AG20443 (cell line): ENCODE data around the gene ZNF730.
A peak's percentile ranks its signal among the peaks of the same experiment; 100 is the strongest.
"Not testable (repeated sequence)": the region's sequence is repeated elsewhere in the genome, so short reads cannot be mapped to it uniquely, and the experiment has no call there.

Experiments
- DNase-seq: peaks from one replicate; pipeline ENCODE4 v3.0.0; 2012; ENCODE audit warnings: low spot score, mixed read lengths

The ZNF730 gene

DNA sequence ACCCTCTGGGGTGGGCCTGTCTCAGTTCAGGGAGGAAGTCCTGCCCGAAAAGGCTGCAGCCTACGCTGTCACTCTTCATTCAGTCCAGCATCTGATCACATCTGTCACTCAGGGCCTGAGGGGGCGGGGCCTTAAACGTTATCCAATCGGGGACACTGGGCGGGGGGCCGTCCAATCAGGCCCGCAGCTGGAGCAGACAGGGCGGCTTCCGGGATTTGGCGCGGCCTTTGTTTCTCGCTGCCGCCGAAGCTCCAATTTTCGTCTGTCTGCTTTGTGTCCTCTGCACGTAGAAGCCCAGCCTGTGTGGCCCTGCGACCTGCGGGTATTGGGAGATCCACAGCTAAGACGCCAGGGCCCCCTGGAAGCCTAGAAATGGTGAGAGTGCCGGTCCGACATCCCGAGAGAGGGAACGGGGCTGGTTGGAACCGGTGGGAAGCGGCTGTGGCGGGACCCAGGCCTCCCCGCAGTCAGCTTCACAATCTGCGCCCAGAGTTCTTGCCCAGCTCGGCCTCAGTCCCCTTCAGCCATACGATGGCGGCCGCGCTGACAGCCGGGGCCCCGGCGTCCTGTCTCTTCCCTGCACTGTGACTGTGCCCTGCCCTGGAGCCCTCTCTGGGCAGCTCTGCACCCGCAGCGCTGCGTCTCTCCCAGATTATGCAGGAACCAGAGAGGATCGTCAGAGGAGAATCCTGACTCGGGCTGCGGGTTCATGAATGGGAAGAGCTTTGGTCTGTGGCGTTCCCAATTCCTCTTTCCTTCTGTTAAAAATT, at the start of gene ZNF730:
ZNF730 (plus strand) TSS at position 224 of the 770 bp plus-strand sequence; CDS start at position 373, 149 bp downstream.
- DNase-seq: peak; percentile 64

DNA sequence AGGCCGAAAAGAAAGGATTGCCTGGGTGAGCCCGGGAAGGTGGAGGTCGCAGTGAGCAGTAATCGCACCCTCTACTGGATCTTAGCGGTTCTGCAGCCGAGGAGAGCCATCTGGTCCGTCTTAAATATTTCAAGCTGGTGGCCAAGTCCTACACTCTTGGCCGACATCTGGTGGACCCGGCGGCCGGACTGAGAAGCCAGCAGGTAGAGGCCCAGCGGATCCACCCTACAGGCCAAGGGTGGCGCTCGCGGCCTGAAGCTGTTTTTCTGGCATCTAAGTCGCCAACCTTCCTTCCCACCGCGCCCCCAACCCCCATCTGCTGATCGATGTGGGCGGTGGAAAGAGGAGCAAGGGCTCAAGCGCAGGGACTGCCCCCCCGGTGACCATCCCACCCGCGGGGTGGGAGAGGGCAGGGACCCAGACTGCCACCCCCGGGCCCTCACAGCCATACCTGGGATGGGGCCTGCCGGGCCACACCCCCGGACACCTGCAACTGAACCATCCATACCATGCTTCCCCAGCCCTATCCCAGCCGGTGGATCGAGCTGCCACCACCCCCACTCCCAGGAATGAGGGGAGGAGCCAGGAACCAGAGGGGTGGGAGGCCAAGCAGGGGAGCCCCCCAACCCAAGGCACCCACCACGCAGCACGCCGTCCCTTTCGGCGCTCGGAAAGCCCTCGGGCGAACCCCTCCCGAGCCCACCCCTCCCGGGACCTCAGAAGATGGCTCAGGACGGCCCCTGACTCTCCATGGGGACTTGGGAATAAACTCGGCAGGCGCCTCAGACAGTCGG, 46.3 kb upstream of the ZNF730 start:
- DNase-seq: peak; percentile 42

DNA sequence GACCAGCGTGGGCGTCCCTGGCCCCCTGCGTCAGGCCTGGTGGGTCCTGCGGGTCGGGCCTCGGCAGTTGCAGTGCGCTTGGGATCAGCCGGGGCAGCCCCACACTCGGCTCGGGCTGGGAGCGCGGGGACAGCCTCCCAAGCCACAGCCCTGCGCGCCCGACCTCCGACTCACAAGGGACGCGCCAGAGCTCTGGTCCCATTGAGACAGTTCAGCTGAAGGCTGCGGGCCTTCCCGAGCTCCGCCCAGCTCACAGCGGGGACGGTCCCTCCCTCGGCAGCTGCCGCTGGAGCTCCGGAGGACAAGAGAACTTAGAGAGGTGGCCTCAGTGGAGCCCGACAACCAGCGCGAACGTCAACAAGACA, 45.7 kb upstream of the ZNF730 start:
- peak; percentile 40 for DNase-seq

GRCh38 chr19:23075031-23075733, 41.6 kb upstream of the ZNF730 start:
- peak; percentile 51 for DNase-seq

GRCh38 chr19:23077776-23078175, 39.0 kb upstream of the ZNF730 start:
- DNase-seq: not testable (repeated sequence)

- no peak for DNase-seq
Observed at GRCh38 chr19:23093832-23094231, 23.0 kb upstream of the ZNF730 start.

DNA sequence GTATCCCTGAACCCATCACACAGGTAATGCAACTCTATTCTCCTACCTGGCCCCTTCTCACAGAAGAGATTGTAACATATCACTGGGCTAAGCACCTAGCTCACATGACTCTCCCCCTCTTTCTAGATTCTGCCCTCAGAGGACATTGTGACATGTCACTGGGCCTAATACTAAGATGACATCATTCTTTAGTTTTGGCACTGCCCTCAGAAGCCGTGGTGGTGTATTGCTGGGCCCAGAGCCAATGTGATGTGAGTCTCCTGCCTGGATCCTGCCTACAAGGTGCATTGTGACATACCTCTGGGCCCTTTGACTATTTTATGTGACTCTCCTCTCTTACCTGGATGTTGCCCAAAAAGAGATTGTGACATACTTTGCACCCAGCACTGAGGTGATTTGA, 21.4 kb upstream of the ZNF730 start:
- DNase-seq: no peak

DNA sequence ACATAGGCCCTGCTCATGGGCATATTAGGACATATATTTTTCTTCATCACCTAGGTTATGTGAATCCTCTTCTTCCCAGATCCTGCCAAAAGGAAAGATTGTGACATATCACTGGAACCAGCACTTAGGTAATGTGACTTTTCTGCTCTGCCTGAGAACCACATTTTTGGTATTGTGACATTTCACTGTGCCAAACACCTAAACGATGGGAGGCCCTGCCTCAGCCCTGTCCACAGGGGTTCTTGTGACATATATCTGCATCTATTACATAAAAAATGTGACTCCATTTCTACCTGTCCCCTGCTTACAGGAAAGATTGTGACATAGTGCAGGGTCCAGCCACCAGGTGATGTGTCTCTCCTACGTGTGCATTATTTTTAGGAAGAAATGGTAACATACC, 18.5 kb upstream of the ZNF730 start:
- DNase-seq: no peak

GRCh38 chr19:23098988-23099387, 17.8 kb upstream of the ZNF730 start:
- no peak for DNase-seq

DNA sequence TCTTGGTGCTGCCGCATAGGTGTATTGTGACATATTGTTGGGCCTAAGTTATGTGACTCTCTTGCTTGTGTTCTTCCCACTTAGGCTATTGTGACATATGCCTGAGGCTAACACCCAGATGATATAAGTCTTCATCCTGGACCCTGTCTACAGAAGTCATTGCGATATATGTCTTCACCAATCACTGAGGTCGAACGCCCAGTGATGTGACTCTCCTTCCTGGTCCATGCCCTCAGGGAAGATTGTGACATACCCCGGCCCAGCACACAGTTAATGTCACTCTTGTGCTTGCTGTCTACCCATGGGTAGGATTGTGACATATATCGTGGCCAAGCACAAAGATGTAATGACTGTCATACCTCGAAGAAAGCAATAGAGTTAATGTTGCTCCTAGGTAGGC, 16.9 kb upstream of the ZNF730 start:
- DNase-seq: no peak

- DNase-seq: no peak
Observed at GRCh38 chr19:23101241-23101640, 15.6 kb upstream of the ZNF730 start.

DNA sequence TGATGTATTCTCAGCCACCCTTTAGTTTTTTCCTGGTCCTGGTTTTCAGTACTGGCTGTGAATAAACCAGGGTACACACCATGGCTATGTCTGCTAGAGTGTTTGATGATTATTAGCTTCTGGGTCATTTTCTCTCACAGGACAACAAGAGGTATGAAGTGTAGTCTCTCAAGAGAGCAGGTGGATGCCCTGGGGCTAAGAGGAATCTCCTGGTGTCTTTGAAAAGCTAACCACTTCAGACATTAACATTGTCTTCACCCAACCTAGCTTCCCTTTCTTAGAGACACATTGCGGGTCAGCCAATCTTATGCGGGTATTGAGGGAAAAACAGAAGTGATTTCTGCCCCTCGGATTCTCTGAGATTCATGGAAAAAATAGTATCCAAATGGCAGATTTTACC, 1.6 kb downstream of the ZNF730 start:
- DNase-seq: no peak

- not testable (repeated sequence) for DNase-seq
Observed at GRCh38 chr19:23134211-23134610, 17.4 kb downstream of the ZNF730 start.

- DNase-seq: no peak
Observed at GRCh38 chr19:23145617-23146415, 29.0 kb downstream of the ZNF730 start.

- DNase-seq: no peak
Observed at GRCh38 chr19:23160766-23161165, 43.9 kb downstream of the ZNF730 start.

- not testable (repeated sequence) for DNase-seq
Observed at GRCh38 chr19:23168286-23168685, 51.5 kb downstream of the ZNF730 start.

GRCh38 chr19:23183251-23183650, 66.4 kb downstream of the ZNF730 start:
- no peak for DNase-seq

GRCh38 chr19:23190341-23190740, 73.5 kb downstream of the ZNF730 start:
- no peak for DNase-seq
